ENCODE data around the gene PDCL2.

Gene PDCL2

DNA sequence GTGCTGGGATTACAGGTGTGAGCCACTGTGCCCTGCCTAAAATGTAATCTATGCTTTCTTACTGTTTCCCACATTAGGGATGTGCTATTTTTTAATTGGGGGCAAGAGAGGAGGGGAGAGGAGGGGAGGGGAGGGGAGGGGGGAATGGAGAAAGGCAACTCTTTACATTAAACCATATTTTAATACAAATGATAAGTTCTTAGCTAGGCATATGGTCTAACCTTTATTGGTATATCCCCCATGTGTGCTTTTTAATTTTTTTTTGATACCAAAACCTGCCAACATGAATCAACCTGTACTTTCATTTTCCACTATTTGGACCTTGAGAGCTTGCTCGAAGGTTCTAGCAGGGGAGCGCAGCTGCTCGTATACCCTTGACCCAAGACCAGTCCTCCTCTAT, 51.8 kb downstream of the PDCL2 start:
- no peak for DNase-seq (ENCODE audit: low read depth in 2 of 3, low spot score in 1 of 3)

DNA sequence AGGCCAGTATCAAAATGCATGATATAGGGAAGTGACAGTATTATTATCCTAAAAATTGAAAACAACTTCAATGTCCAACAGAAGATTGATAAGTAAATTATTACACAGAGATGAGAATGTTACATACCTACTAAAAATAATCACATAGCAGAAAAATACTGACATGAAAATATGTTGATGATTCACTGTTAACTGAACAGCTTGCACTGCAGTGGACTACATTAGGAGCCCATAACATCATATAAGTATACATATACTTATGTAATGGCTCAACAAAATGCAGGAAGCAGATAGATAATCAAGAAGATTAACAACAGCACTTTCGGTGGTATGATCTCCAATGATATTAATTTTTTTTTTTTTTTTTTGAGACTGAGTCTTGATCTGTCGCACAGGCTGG, 52.4 kb downstream of the PDCL2 start:
- DNase-seq (ENCODE audit: low read depth in 2 of 3, low spot score in 1 of 3): no peak

DNA sequence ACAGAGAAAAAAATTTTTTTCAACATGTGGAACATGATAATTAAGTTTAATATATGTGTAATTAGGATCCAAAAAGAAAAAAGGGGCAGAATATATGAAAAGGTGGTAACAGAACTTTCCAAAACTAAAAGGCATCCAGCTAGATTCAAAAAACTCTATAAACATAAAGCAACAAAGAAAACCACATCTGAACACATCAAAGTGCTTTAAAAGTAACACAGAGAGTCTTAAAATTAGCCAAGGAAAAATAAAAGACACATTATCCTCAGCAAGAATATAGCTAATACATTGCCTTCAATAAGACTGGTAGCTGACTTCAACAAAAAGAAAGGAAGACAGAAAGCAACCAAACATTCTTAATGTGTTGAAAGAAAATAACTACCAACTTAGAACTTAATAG, 53.5 kb downstream of the PDCL2 start:
- DNase-seq (ENCODE audit: low read depth in 2 of 3, low spot score in 1 of 3): no peak

DNA sequence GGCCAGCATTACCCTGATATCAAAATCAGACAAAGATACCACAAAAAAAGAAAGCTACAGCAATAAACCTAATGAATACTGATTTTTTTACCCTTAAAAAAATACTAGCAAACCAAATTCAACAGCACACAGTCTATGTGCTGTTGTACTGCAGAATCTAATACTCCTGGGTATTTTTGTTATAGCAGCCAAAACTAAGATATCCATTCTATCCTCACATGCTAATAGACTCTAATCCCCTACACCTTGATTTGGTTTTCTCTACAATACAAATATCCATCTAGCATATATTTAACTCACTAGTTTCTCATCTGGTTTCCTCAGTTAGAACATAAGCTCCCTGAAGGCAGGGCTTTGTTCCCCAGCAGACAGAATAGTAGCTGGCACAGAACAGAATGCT, 57.7 kb downstream of the PDCL2 start:
- DNase-seq (ENCODE audit: low read depth in 2 of 3, low spot score in 1 of 3): no peak

DNA sequence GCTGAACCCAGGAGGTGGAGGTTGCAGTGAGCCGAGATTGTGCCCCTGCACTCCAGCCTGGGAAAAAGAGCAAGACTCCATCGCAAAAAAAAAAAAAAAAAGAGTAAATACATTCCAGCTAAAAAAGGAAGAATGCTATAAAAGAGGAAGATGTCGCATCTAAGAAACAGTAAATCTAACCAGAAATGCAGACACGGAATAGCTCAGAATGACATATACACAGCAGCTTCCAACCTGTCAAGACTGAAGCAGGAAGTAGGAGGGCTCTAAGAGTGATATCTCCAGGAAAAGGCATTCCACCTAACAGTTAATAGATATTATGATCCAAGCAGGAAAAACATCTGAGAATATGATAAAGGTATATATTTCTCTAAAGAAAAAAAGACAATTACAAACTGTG, 61.4 kb downstream of the PDCL2 start:
- DNase-seq (ENCODE audit: low read depth in 2 of 3, low spot score in 1 of 3): no peak

DNA sequence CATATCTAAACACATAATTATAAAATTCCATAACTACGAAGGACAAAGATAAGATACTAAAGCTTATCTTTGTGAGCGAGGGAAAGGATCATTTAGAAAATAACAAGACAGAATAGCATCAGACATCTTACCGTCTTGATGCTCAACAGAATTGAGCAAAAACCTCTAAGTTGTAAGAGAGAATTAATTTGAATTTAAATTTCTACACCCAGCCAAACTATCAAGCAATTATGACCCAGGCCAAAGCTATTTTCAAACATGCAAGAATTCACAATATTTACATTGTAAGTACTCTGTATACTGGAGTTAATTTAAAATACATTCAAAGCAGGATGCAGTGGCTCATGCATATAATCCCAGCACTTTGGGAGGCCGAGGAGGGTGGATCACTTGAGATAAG, 61.9 kb downstream of the PDCL2 start:
- no peak for DNase-seq (ENCODE audit: low read depth in 2 of 3, low spot score in 1 of 3)

DNA sequence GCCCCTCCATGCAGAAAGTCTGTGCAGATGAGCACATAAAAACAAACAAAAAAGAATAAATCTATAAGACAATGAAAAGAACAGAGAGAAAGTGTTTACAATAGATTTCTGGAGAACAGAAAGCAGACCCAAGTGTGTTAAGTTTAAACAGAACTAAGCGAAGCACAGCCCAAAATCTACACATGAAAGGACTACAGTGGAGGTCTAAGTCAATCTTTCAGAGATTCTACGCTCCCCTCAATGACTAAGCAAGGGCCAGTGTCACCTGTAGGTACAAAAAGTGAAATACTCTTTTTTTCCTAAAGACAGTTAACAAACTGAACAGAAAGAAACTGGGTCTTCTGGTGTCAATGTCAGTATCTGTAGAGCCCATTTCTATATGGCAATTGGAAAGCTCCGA, 63.6 kb downstream of the PDCL2 start:
- no peak for DNase-seq (ENCODE audit: low read depth in 2 of 3, low spot score in 1 of 3)

DNA sequence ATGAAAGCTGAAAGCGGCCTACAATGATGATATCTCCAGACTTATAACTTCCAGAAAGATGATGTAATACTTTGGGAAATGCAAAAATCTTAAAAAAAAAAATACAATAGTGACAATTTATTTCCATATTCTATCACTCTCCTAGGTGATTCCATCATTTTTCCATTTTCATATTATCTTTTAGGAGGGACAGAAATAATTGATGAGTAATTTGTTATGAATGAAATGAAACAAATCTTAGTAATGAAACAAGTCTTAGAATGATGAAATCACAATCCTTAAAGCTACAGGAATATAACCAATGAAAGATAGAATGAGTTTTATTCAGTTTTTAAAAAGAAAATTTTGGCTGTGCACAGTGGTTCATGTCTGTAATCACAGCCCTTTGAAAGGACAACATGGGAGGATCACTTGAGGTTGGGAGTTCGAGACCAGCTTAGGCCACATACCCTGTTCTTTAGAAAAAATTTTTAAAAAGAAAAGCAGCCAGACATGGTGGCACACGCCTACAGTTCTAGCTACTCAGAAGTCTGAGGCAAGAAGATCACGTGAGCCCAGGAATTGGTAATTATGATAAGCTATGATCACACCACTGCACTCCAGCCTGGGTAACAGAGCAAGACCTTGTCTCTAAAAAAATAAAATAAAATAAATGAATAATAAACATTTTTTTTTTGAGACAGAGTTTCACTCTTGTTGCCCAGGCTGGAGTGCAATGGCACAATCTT, 67.0 kb downstream of the PDCL2 start:
- DNase-seq (ENCODE audit: low read depth in 2 of 3, low spot score in 1 of 3): no peak

DNA sequence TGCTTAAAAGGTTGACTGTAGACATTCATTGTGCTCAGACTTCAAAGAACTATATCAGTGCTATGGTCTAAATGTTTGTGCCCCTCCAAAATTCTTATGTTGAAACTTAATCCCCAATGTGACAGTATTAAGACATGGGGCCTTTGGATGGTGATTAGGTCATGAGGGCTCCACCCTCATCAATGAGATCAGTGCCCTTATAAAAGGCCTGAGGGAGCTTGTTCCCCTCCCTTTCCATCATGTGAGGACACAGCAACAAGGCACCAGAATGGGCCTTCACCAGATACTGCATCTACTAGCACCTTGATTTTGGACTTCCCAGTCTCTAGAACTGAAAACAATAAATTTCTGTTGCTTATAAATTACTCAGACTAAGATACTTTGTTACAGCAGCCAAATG, 73.6 kb downstream of the PDCL2 start:
- DNase-seq (ENCODE audit: low read depth in 2 of 3, low spot score in 1 of 3): no peak

DNA sequence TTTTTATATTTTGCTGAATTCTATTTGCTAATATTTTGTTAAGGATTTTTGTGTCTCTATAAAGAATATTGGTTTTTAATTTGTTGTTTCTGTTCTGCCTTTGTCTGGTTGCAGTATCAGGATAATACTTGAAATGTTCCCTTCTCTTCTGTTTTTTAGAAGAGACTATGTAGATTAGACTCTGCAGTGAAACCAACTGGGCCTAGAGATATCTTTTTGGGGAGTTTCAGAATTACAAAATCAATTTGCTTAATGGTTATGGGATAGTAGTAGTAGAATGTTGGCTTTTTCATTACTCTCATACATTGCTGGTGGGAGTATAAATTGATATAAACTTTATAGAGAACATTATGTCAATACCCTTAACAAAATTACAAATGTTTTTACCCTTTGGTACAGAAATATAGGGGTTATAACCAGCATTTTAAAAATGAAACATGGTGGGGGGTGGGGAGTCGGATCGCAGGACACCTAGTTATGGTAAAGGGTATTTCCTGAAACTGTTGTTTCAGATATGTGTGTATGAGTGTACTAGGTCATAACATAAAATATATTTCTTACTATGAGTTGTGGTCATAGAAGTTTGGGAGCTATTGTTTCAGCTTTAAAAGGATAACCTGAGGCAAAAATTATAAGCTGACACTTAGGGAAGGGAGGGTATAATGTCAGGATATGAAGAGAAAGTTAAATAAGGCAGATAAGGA, 74.4 kb downstream of the PDCL2 start:
- DNase-seq (ENCODE audit: low read depth in 2 of 3, low spot score in 1 of 3): no peak

DNA sequence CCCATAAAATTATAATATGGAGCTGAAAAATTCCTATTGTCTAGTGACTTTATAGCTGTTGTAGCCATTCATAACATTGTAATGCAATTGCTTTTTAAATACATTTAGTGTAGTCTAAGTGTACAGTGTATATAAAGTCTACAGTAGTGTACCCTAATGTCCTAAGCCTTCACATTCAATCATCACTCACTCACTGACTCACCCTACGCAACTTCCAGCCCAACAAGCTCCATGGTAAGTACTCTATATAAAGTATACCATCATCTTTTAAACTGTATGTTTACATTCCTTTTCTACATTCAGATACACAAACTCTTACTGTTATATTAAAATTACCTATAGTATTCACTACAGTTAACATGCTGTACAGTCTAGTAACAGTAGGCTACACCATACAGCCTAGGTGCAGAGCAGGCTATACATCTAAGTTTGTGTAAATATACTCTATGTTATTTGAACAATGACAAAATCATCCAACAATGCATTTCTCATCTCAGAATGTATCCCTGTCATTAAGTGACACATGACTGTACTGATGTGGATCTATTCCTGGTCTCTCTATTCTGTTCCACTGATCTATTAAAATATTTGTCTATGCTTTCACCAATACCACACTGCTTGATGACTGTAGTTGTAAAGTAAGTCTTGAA, 79.0 kb downstream of the PDCL2 start:
- DNase-seq (ENCODE audit: low read depth in 2 of 3, low spot score in 1 of 3): no peak

DNA sequence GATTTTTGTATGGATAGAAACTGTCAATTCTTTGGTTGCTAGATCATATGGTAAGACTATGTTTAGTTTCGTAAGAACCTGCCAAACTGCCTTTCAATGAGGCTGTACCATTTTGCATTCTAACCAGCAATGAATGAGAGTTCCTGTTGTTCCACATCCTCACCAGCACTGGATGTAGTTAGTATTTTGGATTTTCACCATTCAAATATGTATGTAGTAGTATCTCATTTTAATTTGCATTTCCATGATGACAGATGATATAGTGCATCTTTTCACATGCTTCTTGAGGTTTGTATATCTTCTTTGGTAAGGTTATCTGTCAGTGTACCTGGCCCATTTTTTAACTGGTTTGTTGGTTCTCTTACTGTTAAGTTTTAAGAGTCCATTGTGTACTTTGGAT, 80.0 kb downstream of the PDCL2 start:
- DNase-seq (ENCODE audit: low read depth in 2 of 3, low spot score in 1 of 3): no peak

DNA sequence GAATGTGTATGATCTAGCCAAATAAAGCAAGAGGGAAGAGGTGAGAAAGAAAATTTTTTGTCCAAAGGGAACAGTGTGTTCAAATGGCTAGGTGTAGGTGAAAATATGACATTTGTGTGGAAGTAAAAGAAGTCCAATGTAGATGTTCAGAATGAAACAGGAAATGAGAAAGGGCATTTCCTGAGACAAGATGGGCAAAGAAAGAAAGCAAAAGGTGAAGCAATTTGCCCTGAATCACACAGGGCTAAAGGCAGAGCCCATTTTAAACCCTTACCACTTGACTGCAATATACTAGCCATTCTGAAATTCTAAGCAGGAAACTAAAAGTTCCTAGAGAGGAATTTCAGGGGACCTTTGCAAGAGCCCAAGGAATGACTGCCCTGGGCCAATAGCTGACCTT, 81.4 kb downstream of the PDCL2 start:
- DNase-seq (ENCODE audit: low read depth in 2 of 3, low spot score in 1 of 3): no peak

DNA sequence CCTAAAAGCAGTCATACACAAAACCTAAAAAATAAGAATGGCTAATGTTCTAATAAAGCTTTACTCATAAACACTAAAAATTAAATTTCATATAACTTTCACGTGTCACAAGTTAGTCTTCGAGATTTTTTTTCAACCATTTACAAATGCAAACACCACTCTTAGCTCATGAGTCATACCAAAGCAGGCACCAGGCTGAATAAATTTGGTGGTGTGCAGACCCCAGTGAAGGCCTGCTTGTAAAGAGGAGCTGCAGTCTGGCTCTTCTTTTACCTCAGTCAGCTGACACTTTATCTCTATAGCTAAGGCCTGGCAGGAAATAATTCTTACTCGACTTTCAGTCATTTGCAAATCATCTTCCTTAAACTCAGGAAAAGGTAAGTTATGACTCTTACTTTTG, 82.8 kb downstream of the PDCL2 start:
- DNase-seq (ENCODE audit: low read depth in 2 of 3, low spot score in 1 of 3): no peak

DNA sequence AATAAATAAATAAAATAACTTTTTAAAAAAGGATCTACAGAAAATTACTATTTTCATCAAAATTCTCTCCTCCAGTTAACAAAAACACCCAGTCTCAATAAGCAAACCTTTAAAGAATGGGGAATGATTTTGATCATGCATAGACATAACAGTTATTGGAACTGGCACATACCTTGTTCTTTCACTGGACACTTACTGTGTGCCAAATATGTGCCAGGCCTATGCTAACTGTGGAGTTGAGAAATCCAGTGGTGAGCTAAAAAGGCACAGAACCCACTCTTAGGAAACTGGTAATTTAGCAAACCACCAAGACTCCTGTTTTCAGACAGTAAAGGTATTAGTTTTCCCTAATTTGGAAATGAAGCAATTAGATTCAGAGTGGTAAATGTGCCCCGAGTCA, 84.4 kb downstream of the PDCL2 start:
- DNase-seq (ENCODE audit: low read depth in 2 of 3, low spot score in 1 of 3): no peak

All from stimulated activated CD4-positive, alpha-beta T cell treated with anti-CD3 and anti-CD28 coated beads, Interleukin-12 subunit alpha, Interleukin-12 subunit beta, amount 100 ng/mL, for 48 hours (primary cell).